ENCODE results near the gene CHIC1. TPM values are rescaled to one million over a fixed set of nuclear protein-coding genes. Genes with fewer than 3 reads are reported as not detected.
"Not testable (repeated sequence)": the region's sequence is repeated elsewhere in the genome, so short reads cannot be mapped to it uniquely, and the experiment has no call there.

Gene CHIC1
- total RNA-seq, 4 donors from 2014 or later = 3.8 to 11.9 (median 7.0) TPM

DNA sequence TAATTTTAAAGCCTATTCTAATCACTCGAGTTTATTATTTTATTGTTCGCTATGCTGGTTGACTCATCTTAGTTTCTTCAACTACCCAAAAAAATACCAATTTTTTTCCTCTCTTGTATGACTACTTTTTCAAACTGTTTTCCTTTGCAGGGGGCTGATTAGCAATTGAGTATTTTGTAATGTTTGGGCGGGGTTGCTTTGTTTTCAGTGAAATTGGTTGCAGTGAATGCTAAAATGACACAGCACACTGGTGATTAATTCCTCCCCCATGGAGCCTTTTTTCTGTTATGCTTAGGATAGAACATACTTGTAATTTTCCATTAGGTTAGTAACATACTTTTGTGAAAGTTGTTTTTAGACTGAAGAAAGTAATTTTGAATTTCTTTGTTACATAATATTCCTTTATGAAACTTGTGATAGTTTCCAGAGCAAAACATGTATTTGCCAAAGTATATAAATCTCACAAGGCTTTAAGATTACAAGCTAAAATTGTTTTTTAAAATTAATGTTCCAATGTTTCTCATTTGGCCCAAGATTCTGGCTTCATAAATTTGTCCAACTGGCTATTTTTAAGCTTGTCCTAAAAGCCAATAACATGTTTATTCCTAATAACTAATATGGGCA is 120.4 kb downstream of the CHIC1 start:
- no peak overlapping the region for H3K27ac ChIP-seq
- no peaks in the 10 kb centered on the region for H3K9me3 ChIP-seq
- no peaks in the 10 kb centered on the region for H3K27me3 ChIP-seq
- no peak for DNase-seq (ENCODE audit: low spot score in 2 of 2)
- 63% methylated on average over 3 of the region's 3 CpGs for WGBS
- H3K4me3 ChIP-seq = no peak overlapping the region
- H3K36me3 ChIP-seq = no peaks in the 10 kb centered on the region
- H3K4me1 ChIP-seq = no peaks in the 10 kb centered on the region
- TF ChIP-seq POLR2AphosphoS5 (IDR thresholded peaks at IDR 0.05) = no peak
- TF ChIP-seq, protein P1, sequence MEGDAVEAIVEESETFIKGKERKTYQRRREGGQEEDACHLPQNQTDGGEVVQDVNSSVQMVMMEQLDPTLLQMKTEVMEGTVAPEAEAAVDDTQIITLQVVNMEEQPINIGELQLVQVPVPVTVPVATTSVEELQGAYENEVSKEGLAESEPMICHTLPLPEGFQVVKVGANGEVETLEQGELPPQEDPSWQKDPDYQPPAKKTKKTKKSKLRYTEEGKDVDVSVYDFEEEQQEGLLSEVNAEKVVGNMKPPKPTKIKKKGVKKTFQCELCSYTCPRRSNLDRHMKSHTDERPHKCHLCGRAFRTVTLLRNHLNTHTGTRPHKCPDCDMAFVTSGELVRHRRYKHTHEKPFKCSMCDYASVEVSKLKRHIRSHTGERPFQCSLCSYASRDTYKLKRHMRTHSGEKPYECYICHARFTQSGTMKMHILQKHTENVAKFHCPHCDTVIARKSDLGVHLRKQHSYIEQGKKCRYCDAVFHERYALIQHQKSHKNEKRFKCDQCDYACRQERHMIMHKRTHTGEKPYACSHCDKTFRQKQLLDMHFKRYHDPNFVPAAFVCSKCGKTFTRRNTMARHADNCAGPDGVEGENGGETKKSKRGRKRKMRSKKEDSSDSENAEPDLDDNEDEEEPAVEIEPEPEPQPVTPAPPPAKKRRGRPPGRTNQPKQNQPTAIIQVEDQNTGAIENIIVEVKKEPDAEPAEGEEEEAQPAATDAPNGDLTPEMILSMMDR (IDR thresholded peaks at IDR 0.05) = no peak
- no peak for TF ChIP-seq EP300 (IDR thresholded peaks at IDR 0.05)
- TF ChIP-seq POLR2A (IDR thresholded peaks at IDR 0.05) = no peak

- not testable (repeated sequence) for H3K4me3 ChIP-seq; H3K27ac ChIP-seq; H3K4me1 ChIP-seq; H3K9me3 ChIP-seq; H3K27me3 ChIP-seq; DNase-seq (ENCODE audit: low spot score in 2 of 2); H3K36me3 ChIP-seq
- 100% methylated on average over 1 of the region's 1 CpG for WGBS
Observed at GRCh38 chrX:73707014-73707413, 144.0 kb downstream of the CHIC1 start.

DNA sequence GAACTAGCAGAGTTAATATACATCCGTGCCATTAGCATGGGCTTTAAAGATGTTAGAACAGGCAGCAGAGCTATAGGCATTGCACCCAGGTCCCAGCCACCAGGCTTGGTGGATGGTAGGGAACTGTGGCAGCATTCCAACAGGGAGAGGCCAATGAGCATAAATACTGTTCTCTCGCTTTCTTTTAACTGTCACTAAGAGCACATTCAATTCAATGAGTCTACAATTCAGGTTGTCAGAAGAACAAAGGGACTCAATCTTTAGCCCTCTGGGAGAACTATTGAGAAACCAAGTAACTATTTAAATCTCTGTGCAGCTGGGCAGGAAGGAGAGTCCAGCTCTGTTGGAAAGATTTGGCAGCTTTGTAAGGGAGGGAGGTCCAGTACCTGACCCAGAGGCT is 165.6 kb downstream of the CHIC1 start:
- H3K4me3 ChIP-seq = no peak overlapping the region
- DNase-seq (ENCODE audit: low spot score in 2 of 2) = no peak
- H3K4me1 ChIP-seq = no peaks in the 10 kb centered on the region
- no peaks in the 10 kb centered on the region for H3K36me3 ChIP-seq
- 54% methylated on average over 2 of the region's 2 CpGs for WGBS
- H3K27me3 ChIP-seq = no peaks in the 10 kb centered on the region
- TF ChIP-seq, protein P1 (IDR thresholded peaks at IDR 0.05) = no peak
- TF ChIP-seq EP300 (IDR thresholded peaks at IDR 0.05) = no peak
- no peak for TF ChIP-seq POLR2A (IDR thresholded peaks at IDR 0.05)
- TF ChIP-seq POLR2AphosphoS5 (IDR thresholded peaks at IDR 0.05) = no peak
- no peaks in the 10 kb centered on the region for H3K9me3 ChIP-seq
- no peak overlapping the region for H3K27ac ChIP-seq

Other genes starting within 250 kb of the CHIC1 start
- gene CDX4, start 116.1 kb upstream of the CHIC1 start, total RNA-seq = 1 to 10 TPM in 1 of 4 donors, under 1 TPM in 1, not detected in 2; 0.38 to 1.1 TPM

Measured in suprapubic skin (tissue), 4 donors.